ENCODE data around the gene THAP8. TPM values are rescaled to one million over a fixed set of nuclear protein-coding genes. Genes with fewer than 3 reads are reported as not detected.

Gene THAP8
- total and polyA plus RNA-seq, 2 of the 4 experiments (the other 2 are of a cell fraction), result 1.8 to 5.9 TPM

- H2AFZ ChIP-seq (replicated peaks; ENCODE audit: low read length, poor library complexity), result no peak overlapping the region
- no peak for ATAC-seq (ENCODE audit: low read depth)
- no CpG with 5 or more reads among the region's 5 CpGs for WGBS, 2 experiments (ENCODE audit: extremely low coverage in 2 of 2, insufficient read length in 1 of 2)
These were observed 68.0 kb downstream of the THAP8 start for GRCh38 chr19:35986111-35986510.

More at GRCh38 chr19:35986111-35986510, 68.0 kb downstream of the THAP8 start:
- H3K9me3 ChIP-seq (ENCODE audit: control insufficient read depth, insufficient read depth, low read length), result peaks cover 5% of the 10 kb centered on the region
- no peaks in the 10 kb centered on the region for H3K79me1 ChIP-seq (ENCODE audit: low read depth in 1 of 2, low read length in 2 of 2)
- no peak overlapping the region for H3K4me3 ChIP-seq (ENCODE audit: insufficient read depth, low read depth, low read length)
- H3K9me1 ChIP-seq (ENCODE audit: insufficient read depth, low read length), result no peaks in the 10 kb centered on the region
- H3K23ac ChIP-seq (ENCODE audit: low read depth, low read length), result no peak overlapping the region
- H3K4ac ChIP-seq (ENCODE audit: low read depth, low read length), result no peak overlapping the region
- H4K91ac ChIP-seq (ENCODE audit: insufficient read depth, low read depth, low read length), result no peak overlapping the region
- no peak overlapping the region for H2AK9ac ChIP-seq (replicated peaks; ENCODE audit: low read depth, low read length, poor library complexity)
- no peak overlapping the region for H2BK20ac ChIP-seq (ENCODE audit: low read depth, low read length)
- H3K14ac ChIP-seq (replicated peaks; ENCODE audit: low read depth, low read length), result no peak overlapping the region
- ChIA-PET CTCF (interaction anchor here (0.7 kb wide), 1 partner anchor 120 kb away, joined by 3 read pairs; no protein-coding TSS in a partner anchor), POLR2A (ENCODE audit: unreplicated experiment) (no interaction called here)
- no peak overlapping the region for H3K27ac ChIP-seq (ENCODE audit: insufficient read depth, low read length)
- no peak overlapping the region for H2BK15ac ChIP-seq (ENCODE audit: low read depth, low read length)
- intact Hi-C loops (cut with micrococcal nuclease), result no loop called here
- no peaks in the 10 kb centered on the region for H3K36me3 ChIP-seq (ENCODE audit: control insufficient read depth, insufficient read depth, low read length)
- H4K5ac ChIP-seq (ENCODE audit: low read depth, low read length), result no peak overlapping the region
- no peak overlapping the region for H3K4me2 ChIP-seq (ENCODE audit: low read depth, low read length)
- no peak overlapping the region for H2AK5ac ChIP-seq (ENCODE audit: low read depth, low read length)
- dilution Hi-C loops (cut with HindIII; ENCODE audit: low sequenced_read_pairs, unreplicated experiment), result no loop called here
- no peak overlapping the region for H3K9ac ChIP-seq (ENCODE audit: low read depth, low read length)
- H4K20me1 ChIP-seq (ENCODE audit: insufficient read depth, low read length), result no peaks in the 10 kb centered on the region; the same call in 1 of the 2 replicates
- DNase-seq, result no peak
- no peak overlapping the region for H2BK5ac ChIP-seq (ENCODE audit: low read depth, low read length, poor library complexity, severe bottlenecking)
- H3K56ac ChIP-seq (ENCODE audit: extremely low read depth, insufficient read depth, low read length), result no peak overlapping the region
- in situ Hi-C loops (cut with MboI; ENCODE audit: low sequenced_read_pairs), result no loop called here
- H3K18ac ChIP-seq (ENCODE audit: low read depth, low read length), result no peak overlapping the region
- no peaks in the 10 kb centered on the region for H3K4me1 ChIP-seq (ENCODE audit: control insufficient read depth, insufficient read depth, low read length)
- no peak for TF ChIP-seq FOS (IDR thresholded peaks at IDR 0.05; ENCODE audit: low read depth, low read length)
- TF ChIP-seq USF2 (IDR thresholded peaks at IDR 0.05; ENCODE audit: low read depth, low read length), result no peak
- TF ChIP-seq RCOR1 (IDR thresholded peaks at IDR 0.05; ENCODE audit: insufficient replicate concordance, low read length), result no peak
- no peak for TF ChIP-seq RFX5 (IDR thresholded peaks at IDR 0.05; ENCODE audit: low read depth, low read length)
- no peak for TF ChIP-seq SMC3 (IDR thresholded peaks at IDR 0.05; ENCODE audit: low read depth, low read length)
- no peak for TF ChIP-seq POLR2A (IDR thresholded peaks at IDR 0.05; ENCODE audit: low read depth, low read length)
- TF ChIP-seq MXI1 (IDR thresholded peaks at IDR 0.05; ENCODE audit: borderline replicate concordance, low read depth, low read length), result no peak
- no peak for TF ChIP-seq CEBPB (IDR thresholded peaks at IDR 0.05; ENCODE audit: low read depth, low read length)
- no peak for TF ChIP-seq NFE2L2 (IDR thresholded peaks at IDR 0.05; ENCODE audit: low read depth, low read length)
- TF ChIP-seq RAD21 (IDR thresholded peaks at IDR 0.05; ENCODE audit: low read length), result no peak
- H3K27me3 ChIP-seq (ENCODE audit: control insufficient read depth, insufficient read depth, low read length), result peaks cover 31% of the 10 kb centered on the region
- H2BK120ac ChIP-seq (ENCODE audit: low read depth, low read length), result no peak overlapping the region
- H4K8ac ChIP-seq (ENCODE audit: low read depth in 2 of 2, low read length in 2 of 2), result no peak overlapping the region
- BruUV-seq (replicated peaks), result no TSS peak

Other genes with a start within 250 kb of the THAP8 start
- gene PRODH2, start 241.4 kb downstream of the THAP8 start, total RNA-seq (2012; rRNA removed), result not detected in 2 replicates
- not detected in 2 replicates for gene PRODH2, start 241.4 kb downstream of the THAP8 start, polyA plus RNA-seq (2012; rRNA removed)
- not detected in 2 replicates for gene NPHS1, start 201.8 kb downstream of the THAP8 start, total RNA-seq (2012; rRNA removed)
- not detected in 2 replicates for gene NPHS1, start 201.8 kb downstream of the THAP8 start, polyA plus RNA-seq (2012; rRNA removed)
- not detected in 2 replicates for gene KIRREL2, start 197.4 kb downstream of the THAP8 start, total RNA-seq (2012; rRNA removed)
- gene KIRREL2, start 197.4 kb downstream of the THAP8 start, polyA plus RNA-seq (2012; rRNA removed), result 0.04 TPM in 1 of 2 replicates, not detected in the other
- gene APLP1, start 185.7 kb downstream of the THAP8 start, total RNA-seq (2012; rRNA removed), result 4.7 and 6.7 TPM in 2 replicates
- gene APLP1, start 185.7 kb downstream of the THAP8 start, polyA plus RNA-seq (2012; rRNA removed), result 41.0 and 44.3 TPM in 2 replicates
- gene NFKBID, start 153.7 kb downstream of the THAP8 start, total RNA-seq (2012; rRNA removed), result 1.1 and 1.4 TPM in 2 replicates
- gene NFKBID, start 153.7 kb downstream of the THAP8 start, polyA plus RNA-seq (2012; rRNA removed), result 12.3 and 13.3 TPM in 2 replicates
- not detected in 2 replicates for gene HCST, start 151.8 kb downstream of the THAP8 start, total RNA-seq (2012; rRNA removed)
- 0.93 and 1.5 TPM in 2 replicates for gene HCST, start 151.8 kb downstream of the THAP8 start, polyA plus RNA-seq (2012; rRNA removed)
- not detected in 2 replicates for gene TYROBP, start 146.0 kb downstream of the THAP8 start, total RNA-seq (2012; rRNA removed)
- not detected in 2 replicates for gene TYROBP, start 146.0 kb downstream of the THAP8 start, polyA plus RNA-seq (2012; rRNA removed)
- 0.36 and 0.56 TPM in 2 replicates for gene LRFN3, start 117.9 kb downstream of the THAP8 start, total RNA-seq (2012; rRNA removed)
- gene LRFN3, start 117.9 kb downstream of the THAP8 start, polyA plus RNA-seq (2012; rRNA removed), result 4.8 TPM in 2 replicates
- gene SDHAF1, start 59.1 kb downstream of the THAP8 start, total RNA-seq (2012; rRNA removed), result 4.8 and 5.0 TPM in 2 replicates
- gene SDHAF1, start 59.1 kb downstream of the THAP8 start, polyA plus RNA-seq (2012; rRNA removed), result 9.9 and 13.2 TPM in 2 replicates
- not detected in 2 replicates for gene SYNE4, start 45.5 kb downstream of the THAP8 start, total RNA-seq (2012; rRNA removed)
- 0.27 and 0.34 TPM in 2 replicates for gene SYNE4, start 45.5 kb downstream of the THAP8 start, polyA plus RNA-seq (2012; rRNA removed)
- 10.3 and 12.9 TPM in 2 replicates for gene ALKBH6, start 40.1 kb downstream of the THAP8 start, total RNA-seq (2012; rRNA removed)
- gene ALKBH6, start 40.1 kb downstream of the THAP8 start, polyA plus RNA-seq (2012; rRNA removed), result 38.7 and 42.7 TPM in 2 replicates
- 5.0 and 5.4 TPM in 2 replicates for gene CLIP3, start 21.4 kb downstream of the THAP8 start, total RNA-seq (2012; rRNA removed)
- gene CLIP3, start 21.4 kb downstream of the THAP8 start, polyA plus RNA-seq (2012; rRNA removed), result 24.4 and 28.7 TPM in 2 replicates
- 4.5 and 5.0 TPM in 2 replicates for gene WDR62, start 612 bp upstream of the THAP8 start, total RNA-seq (2012; rRNA removed)
- 7.0 and 8.2 TPM in 2 replicates for gene WDR62, start 612 bp upstream of the THAP8 start, polyA plus RNA-seq (2012; rRNA removed)
- not detected in 2 replicates for gene OVOL3, start 56.9 kb upstream of the THAP8 start, total RNA-seq (2012; rRNA removed)
- gene OVOL3, start 56.9 kb upstream of the THAP8 start, polyA plus RNA-seq (2012; rRNA removed), result not detected in 2 replicates
- 35.8 and 48.3 TPM in 2 replicates for gene POLR2I, start 60.6 kb upstream of the THAP8 start, total RNA-seq (2012; rRNA removed)
- 59.7 and 105 TPM in 2 replicates for gene POLR2I, start 60.6 kb upstream of the THAP8 start, polyA plus RNA-seq (2012; rRNA removed)
- 182 and 185 TPM in 2 replicates for gene TBCB, start 61.2 kb upstream of the THAP8 start, total RNA-seq (2012; rRNA removed)
- gene TBCB, start 61.2 kb upstream of the THAP8 start, polyA plus RNA-seq (2012; rRNA removed), result 269 and 315 TPM in 2 replicates
- gene CAPNS1, start 85.8 kb upstream of the THAP8 start, total RNA-seq (2012; rRNA removed), result 436 and 504 TPM in 2 replicates
- gene CAPNS1, start 85.8 kb upstream of the THAP8 start, polyA plus RNA-seq (2012; rRNA removed), result 988 and 1,060 TPM in 2 replicates
- 0.54 and 1.1 TPM in 2 replicates for gene COX7A1, start 98.2 kb upstream of the THAP8 start, total RNA-seq (2012; rRNA removed)
- gene COX7A1, start 98.2 kb upstream of the THAP8 start, polyA plus RNA-seq (2012; rRNA removed), result 6.9 and 8.4 TPM in 2 replicates
- gene ZNF565, start 160.4 kb upstream of the THAP8 start, total RNA-seq (2012; rRNA removed), result 6.4 and 7.5 TPM in 2 replicates
- 2.1 and 2.3 TPM in 2 replicates for gene ZNF565, start 160.4 kb upstream of the THAP8 start, polyA plus RNA-seq (2012; rRNA removed)
- 106 and 129 TPM in 2 replicates for gene ZNF146, start 160.8 kb upstream of the THAP8 start, total RNA-seq (2012; rRNA removed)
- 42.6 and 61.6 TPM in 2 replicates for gene ZNF146, start 160.8 kb upstream of the THAP8 start, polyA plus RNA-seq (2012; rRNA removed)